Myocyte (in vitro differentiated cells): ENCODE measurements around the gene SLCO1C1. TPM values are rescaled to one million over a fixed set of nuclear protein-coding genes. Genes with fewer than 3 reads are reported as not detected.
"Not testable (repeated sequence)": the region's sequence is repeated elsewhere in the genome, so short reads cannot be mapped to it uniquely, and the experiment has no call there.

Source experiments
- DNase-seq: peaks from one replicate; pipeline ENCODE4 v3.0.0-alpha.2; 2012; ENCODE audit warnings: low read depth
- polyA plus RNA-seq: library from polyadenylated mRNA; unstranded; fragments of >200 nt; gene quantifications from one replicate; pipeline ENCODE4 v1.2.1, GENCODE V29; 2012; ENCODE audit warnings: missing spikeins
- total RNA-seq: library from RNA; depleted of rRNA; stranded (reverse); fragments of >200 nt; gene quantifications from 2 replicates; pipeline ENCODE4 v1.2.3, GENCODE V29; 2014

Gene SLCO1C1, protein sequence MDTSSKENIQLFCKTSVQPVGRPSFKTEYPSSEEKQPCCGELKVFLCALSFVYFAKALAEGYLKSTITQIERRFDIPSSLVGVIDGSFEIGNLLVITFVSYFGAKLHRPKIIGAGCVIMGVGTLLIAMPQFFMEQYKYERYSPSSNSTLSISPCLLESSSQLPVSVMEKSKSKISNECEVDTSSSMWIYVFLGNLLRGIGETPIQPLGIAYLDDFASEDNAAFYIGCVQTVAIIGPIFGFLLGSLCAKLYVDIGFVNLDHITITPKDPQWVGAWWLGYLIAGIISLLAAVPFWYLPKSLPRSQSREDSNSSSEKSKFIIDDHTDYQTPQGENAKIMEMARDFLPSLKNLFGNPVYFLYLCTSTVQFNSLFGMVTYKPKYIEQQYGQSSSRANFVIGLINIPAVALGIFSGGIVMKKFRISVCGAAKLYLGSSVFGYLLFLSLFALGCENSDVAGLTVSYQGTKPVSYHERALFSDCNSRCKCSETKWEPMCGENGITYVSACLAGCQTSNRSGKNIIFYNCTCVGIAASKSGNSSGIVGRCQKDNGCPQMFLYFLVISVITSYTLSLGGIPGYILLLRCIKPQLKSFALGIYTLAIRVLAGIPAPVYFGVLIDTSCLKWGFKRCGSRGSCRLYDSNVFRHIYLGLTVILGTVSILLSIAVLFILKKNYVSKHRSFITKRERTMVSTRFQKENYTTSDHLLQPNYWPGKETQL
- total RNA-seq = not detected in 2 replicates
- not detected for polyA plus RNA-seq

- DNase-seq = no peak
Measured at GRCh38 chr12:20695232-20695631, at the start of gene SLCO1C1. TSS of gene SLCO1C1 (plus strand) at chr12:20695332. CDS start at chr12:20699577, 4,245 bp downstream.

DNA sequence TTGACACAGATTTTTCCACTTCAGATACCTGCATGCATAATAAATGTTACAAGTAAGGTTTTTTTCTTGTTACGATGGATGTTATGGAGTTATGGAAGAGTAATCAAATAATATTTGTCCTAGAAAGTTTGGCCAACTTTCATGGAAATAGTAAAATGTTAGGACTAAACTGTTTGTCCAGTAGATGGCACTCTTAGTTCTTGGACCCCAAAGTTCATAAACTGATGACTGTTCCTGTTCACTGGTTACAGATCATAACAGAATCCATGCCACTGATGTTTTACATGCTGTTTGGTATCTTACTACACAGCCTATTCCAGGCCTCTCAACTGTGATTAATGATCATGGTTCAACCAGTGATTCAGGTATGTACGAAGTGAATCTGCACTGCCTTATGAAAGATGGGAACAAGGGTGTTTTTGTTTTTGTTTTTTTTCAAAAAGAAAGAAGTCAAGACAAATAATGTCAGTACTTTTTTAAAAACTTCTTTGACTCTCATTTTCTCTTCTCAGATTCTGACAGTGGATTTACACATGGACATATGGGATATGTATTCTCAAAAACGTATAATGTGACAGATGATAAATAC is 48.8 kb upstream of the SLCO1C1 start:
- peak; percentile 36 for DNase-seq

DNA sequence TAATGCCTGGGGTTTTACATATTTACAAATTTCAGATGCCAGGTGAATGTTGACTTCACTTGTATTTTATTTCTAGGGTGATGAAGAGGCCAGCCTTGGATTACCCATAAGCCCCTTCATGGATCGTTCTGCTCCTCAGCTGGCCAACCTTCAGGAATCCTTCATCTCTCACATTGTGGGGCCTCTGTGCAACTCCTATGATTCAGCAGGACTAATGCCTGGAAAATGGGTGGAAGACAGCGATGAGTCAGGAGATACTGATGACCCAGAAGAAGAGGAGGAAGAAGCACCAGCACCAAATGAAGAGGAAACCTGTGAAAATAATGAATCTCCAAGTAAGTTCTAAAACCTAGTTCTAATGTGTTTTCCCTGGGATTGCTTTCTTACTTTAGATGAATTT is 41.3 kb upstream of the SLCO1C1 start:
- DNase-seq = no peak

GRCh38 chr12:20656600-20656999 is 38.5 kb upstream of the SLCO1C1 start:
- no peak for DNase-seq

DNA sequence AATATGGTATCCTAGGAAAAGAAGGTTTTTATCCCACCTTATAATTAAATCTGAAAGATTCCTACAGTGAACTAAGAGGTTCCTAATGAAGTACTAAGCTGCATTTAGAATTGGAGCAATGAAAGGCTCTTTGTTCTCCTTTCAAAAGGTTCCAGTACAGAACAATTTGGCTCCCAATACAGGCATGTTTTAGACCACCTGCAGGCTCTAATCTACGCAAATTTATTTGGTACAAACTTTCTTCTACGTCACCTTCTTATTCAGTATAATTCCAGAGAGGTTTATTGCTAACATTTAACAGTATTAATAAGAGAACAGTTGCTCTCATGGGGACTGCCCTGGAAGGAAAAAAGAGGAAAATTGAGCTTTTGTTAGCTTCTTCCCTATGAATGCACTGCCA is 37.6 kb upstream of the SLCO1C1 start:
- DNase-seq = no peak

DNA sequence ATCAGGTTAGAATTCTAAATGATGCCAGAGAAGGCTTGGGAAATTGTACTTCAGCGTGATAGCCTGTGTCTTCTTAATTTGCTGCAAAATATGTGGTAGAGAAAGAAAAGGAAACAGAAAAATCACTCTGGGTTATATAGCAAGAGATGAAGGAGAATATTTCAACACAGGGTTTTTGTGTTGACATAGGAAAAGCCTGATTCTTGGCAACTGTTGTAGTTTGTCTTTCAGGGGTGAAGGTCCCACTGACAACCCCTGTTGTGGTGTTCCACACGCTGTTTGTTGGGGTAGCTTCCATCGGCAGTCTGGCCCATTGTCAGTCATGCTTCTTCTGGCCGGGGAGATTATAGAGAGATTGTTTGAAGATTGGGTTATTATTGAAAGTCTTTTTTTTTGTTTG is 13.8 kb upstream of the SLCO1C1 start:
- no peak for DNase-seq

GRCh38 chr12:20696181-20696905 is 1.2 kb downstream of the SLCO1C1 start:
- no peak for DNase-seq

- DNase-seq = no peak
Measured at GRCh38 chr12:20701106-20701505, 6.0 kb downstream of the SLCO1C1 start.

DNA sequence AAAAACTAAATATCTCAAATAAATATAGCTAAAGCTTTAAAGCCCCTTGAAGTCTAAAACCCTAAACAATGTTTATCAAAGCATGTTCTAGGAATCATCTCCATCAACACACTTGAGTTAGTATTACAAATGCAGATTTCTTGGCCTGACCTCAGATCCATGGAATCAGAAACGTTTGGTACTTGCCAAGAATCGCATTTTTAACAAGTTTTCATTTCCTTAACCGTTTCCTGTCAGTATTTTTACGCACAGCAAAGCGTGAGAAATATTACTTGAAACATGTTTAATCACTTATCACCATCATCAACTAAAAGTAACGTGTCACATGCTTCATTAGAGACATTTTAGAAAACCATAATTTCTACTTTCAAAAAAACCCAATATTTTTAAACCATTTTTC is 9.7 kb downstream of the SLCO1C1 start:
- DNase-seq = no peak

DNA sequence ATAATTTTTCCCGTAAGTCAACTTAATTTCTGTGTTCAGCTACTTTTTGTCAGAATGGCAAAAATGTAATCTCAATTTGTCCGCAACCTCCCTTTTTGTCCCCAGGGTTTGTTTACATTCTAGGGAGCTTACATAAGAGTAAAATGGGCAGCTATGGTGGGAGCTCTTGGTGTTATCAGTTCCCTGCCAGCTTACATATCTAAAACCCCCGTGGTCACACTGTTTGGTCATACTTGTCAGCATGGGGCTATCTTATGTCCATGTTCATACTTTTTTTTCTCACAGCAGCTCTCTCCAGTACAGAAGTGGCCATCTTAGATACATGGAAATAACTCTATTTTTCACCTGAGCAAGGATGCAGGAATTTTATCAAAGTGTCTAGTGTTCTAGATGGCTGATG is 16.7 kb downstream of the SLCO1C1 start:
- DNase-seq = no peak

- DNase-seq = no peak
Measured at GRCh38 chr12:20716037-20716436, 20.9 kb downstream of the SLCO1C1 start.

GRCh38 chr12:20716985-20717384 is 21.9 kb downstream of the SLCO1C1 start:
- no peak for DNase-seq

- no peak for DNase-seq
Measured at GRCh38 chr12:20718294-20718693, 23.2 kb downstream of the SLCO1C1 start.

GRCh38 chr12:20722142-20722541 is 27.0 kb downstream of the SLCO1C1 start:
- DNase-seq = no peak

DNA sequence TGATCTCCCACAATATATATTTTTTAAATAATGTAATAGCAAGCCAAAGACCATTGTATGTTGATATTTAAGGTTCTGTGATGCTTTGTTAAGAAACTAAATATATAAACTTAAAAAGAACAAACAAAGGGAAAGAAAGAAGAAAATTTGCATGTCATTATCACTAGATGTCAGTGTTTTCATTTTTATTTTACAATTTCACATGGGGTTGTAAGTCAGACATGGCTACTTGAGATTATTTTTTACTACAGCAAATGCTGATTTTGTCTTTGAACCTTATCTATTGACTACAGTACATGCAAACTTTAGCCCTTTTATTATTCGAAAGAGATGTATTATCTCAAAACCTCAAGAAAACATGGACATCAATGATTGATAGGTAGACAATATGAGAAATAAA is 36.1 kb downstream of the SLCO1C1 start:
- DNase-seq = no peak

GRCh38 chr12:20740972-20741371 is 45.8 kb downstream of the SLCO1C1 start:
- no peak for DNase-seq

GRCh38 chr12:20748198-20748597 is 53.1 kb downstream of the SLCO1C1 start:
- DNase-seq = no peak

DNA sequence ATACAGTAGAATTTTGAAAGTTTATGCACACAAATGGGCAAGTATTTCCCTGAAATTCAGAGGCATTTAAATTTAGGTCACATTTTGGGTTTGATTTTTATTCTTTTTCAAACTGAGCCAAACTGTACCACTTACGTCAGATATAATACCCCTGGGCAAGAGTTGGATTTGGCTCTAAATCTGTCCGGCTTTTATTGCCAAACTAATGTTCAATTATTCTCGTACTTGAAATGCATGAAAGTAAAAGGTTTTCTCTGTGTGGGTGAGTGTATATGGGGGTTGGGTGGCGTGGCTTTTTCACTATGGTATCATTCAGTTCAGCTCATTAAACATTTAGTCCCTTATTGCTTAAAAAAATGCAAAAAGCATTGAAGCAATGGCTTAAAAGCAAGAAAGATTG is 55.9 kb downstream of the SLCO1C1 start:
- no peak for DNase-seq

GRCh38 chr12:20777420-20777819 is 82.3 kb downstream of the SLCO1C1 start:
- DNase-seq = no peak

- no peak for DNase-seq
Measured at GRCh38 chr12:20778969-20779368, 83.8 kb downstream of the SLCO1C1 start.

DNA sequence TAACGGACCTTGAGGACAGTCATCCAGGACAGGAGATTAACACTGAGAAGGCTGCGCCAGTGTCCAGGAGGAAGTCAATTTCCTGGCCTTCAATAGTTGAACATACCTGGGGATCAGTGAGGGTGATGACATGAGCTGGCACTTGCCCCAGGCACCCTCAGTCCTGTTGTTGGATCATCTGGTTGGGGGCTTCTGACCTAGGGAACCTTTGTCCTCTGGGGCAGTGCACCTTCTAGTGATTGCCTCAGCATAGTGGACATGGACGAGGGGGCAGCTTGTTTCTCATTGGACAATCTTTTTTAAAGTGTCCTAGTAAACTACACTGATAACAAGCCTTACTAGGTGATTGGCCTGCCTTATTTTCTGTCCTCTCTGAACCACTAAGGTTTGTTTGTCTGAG is 84.8 kb downstream of the SLCO1C1 start:
- DNase-seq = not testable (repeated sequence)
